HepG2 (cell line): ENCODE results near the gene PELI1. TPM values are rescaled to one million over a fixed set of nuclear protein-coding genes. Genes with fewer than 3 reads are reported as not detected.
A peak's percentile ranks its signal among the peaks of the same experiment; 100 is the strongest.

Source experiments
- GTF3A ChIP-seq: sonication (generic); formaldehyde crosslinking; conservative IDR thresholded peaks from 2 replicates; pipeline ENCODE4 v1.4.0; 2020; ENCODE audit warnings: mild to moderate bottlenecking, missing genetic modification reagents
- KLF9 ChIP-seq: IDR thresholded peaks from 2 replicates; pipeline ENCODE4 v1.6.1; 2016; ENCODE audit warnings: low read depth
- PAXIP1 ChIP-seq: sonication (generic); formaldehyde crosslinking; conservative IDR thresholded peaks from 2 replicates; pipeline ENCODE4 v1.4.0; 2020; ENCODE audit warnings: mild to moderate bottlenecking, missing genetic modification reagents, moderate library complexity
- SALL2 ChIP-seq: sonication (generic); formaldehyde crosslinking; IDR thresholded peaks from 2 replicates; pipeline ENCODE4 v1.8.1; 2023; ENCODE audit warnings: mild to moderate bottlenecking, missing genetic modification reagents, inconsistent platforms
- SMAD3 ChIP-seq: sonication (generic); formaldehyde crosslinking; IDR thresholded peaks from 2 replicates; pipeline ENCODE4 v1.4.0; 2020; ENCODE audit warnings: missing genetic modification reagents
- THYN1 ChIP-seq: sonication (generic); formaldehyde crosslinking; IDR thresholded peaks from 2 replicates; pipeline ENCODE4 v1.8.1; 2023; ENCODE audit warnings: low read depth, mild to moderate bottlenecking, moderate library complexity, missing genetic modification reagents, borderline replicate concordance
- ZFP37 ChIP-seq: sonication (generic); formaldehyde crosslinking; IDR thresholded peaks from 2 replicates; pipeline ENCODE4 v1.4.0; 2020; ENCODE audit warnings: missing genetic modification reagents, borderline replicate concordance
- ZFYVE20 ChIP-seq: sonication (generic); formaldehyde crosslinking; IDR thresholded peaks from 2 replicates; pipeline ENCODE4 v1.8.0; 2023; ENCODE audit warnings: low read depth, mild to moderate bottlenecking, moderate library complexity, missing genetic modification reagents, borderline replicate concordance
- ZNF160 ChIP-seq: sonication (generic); formaldehyde crosslinking; IDR thresholded peaks from 2 replicates; pipeline ENCODE4 v1.8.0; 2022; ENCODE audit warnings: mild to moderate bottlenecking, inconsistent platforms, missing genetic modification reagents
- ZNF205 ChIP-seq: IDR thresholded peaks from 2 replicates; pipeline ENCODE4 v1.6.1; 2018; ENCODE audit warnings: missing biosample characterization, missing genetic modification reagents
- ZNF234 ChIP-seq: sonication (generic); formaldehyde crosslinking; conservative IDR thresholded peaks from 2 replicates; pipeline ENCODE4 v1.5.1; 2020; ENCODE audit warnings: mild to moderate bottlenecking, missing genetic modification reagents
- ZNF253 ChIP-seq: sonication (generic); formaldehyde crosslinking; IDR thresholded peaks from 2 replicates; pipeline ENCODE4 v1.8.0; 2022; ENCODE audit warnings: mild to moderate bottlenecking, missing genetic modification reagents, borderline replicate concordance
- ZNF550 ChIP-seq: sonication (generic); formaldehyde crosslinking; IDR thresholded peaks from 2 replicates; pipeline ENCODE4 v1.4.0; 2020; ENCODE audit warnings: mild to moderate bottlenecking, missing genetic modification reagents, borderline replicate concordance
- ZNF644 ChIP-seq: IDR thresholded peaks from 2 replicates; pipeline ENCODE4 v1.6.1; 2016; ENCODE audit warnings: low read depth
- ZNF788 ChIP-seq: sonication (generic); formaldehyde crosslinking; IDR thresholded peaks from 2 replicates; pipeline ENCODE4 v1.5.0; 2020; ENCODE audit warnings: mild to moderate bottlenecking, missing genetic modification reagents, borderline replicate concordance
- ZSCAN25 ChIP-seq: sonication (generic); formaldehyde crosslinking; IDR thresholded peaks from 2 replicates; pipeline ENCODE4 v1.8.0; 2022; ENCODE audit warnings: mild to moderate bottlenecking, missing genetic modification reagents
- polyA plus RNA-seq, 8 experiments: library from polyadenylated mRNA; depleted of rRNA in 3 of 8; stranded (reverse) in 7 of 8; unstranded in 1 of 8; fragments of >200 nt; fragmentation: Illumina TruSeq in 4 of 8; extraction: Trizol in 4 of 8; gene quantifications; 2 replicates each; pipeline versions ENCODE4 v1.2.1 to v1.2.3, GENCODE V29; 2011 to 2016; ENCODE audit warnings: low read depth in 4 of 8, missing spikeins in 1 of 8, mixed read lengths in 1 of 8; ENCODE audit not compliant: insufficient read depth in 1 of 8
- total RNA-seq, 5 experiments: library from RNA; depleted of rRNA; stranded (reverse); fragments of >200 nt; fragmentation: Illumina TruSeq; extraction: Trizol; gene quantifications; 2 replicates each; pipeline ENCODE4 v1.2.3, GENCODE V29; 2016; ENCODE audit warnings: low read depth in 1 of 5
- TF ChIP-seq, protein P1 (sequence below): sonication (generic); formaldehyde crosslinking; IDR thresholded peaks from one replicate; pipeline ENCODE4 v1.5.1; 2020; ENCODE audit warnings: mild to moderate bottlenecking, missing genetic modification reagents; ENCODE audit errors: not compliant biosample characterization
- TF ChIP-seq, protein P2 (sequence below): IDR thresholded peaks from 2 replicates; pipeline ENCODE4 v1.6.1; 2016; ENCODE audit warnings: mild to moderate bottlenecking, missing biosample characterization, missing genetic modification reagents

The PELI1 gene
- total and polyA plus RNA-seq, 2 of the 13 experiments (the other 11 are each of a cell fraction or from before 2014, with no cell fraction given) = 12.5 to 16.2 TPM

DNA sequence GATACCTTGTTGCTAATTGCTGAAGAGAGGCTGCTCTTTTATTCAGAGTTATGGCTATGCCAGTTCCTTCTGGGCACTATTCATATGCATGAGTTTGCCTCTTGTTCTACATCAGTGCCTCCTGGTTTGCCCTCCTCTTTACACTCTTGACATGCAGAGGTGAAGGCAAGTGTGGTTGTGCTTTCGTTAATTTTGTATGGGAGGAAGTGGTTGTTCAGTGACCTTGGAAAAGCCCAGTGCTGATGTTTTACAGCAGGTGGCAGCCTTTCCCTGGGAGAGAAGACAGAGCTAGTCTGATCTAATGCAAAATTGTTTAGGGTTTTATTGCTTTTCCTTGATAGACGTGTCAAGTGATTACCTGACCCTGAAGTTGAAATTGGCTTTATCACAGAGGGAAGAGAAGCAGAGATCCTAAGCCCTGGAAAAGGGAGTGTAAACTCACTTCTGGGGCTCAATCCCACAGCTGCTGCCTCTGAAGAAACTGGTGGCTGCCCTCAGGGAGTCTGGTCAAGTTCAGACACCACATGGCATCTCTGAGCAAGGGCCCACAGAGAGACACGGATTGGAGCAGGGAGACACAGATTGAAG, 94.5 kb downstream of the PELI1 start (continued):
- TF ChIP-seq, protein P1, sequence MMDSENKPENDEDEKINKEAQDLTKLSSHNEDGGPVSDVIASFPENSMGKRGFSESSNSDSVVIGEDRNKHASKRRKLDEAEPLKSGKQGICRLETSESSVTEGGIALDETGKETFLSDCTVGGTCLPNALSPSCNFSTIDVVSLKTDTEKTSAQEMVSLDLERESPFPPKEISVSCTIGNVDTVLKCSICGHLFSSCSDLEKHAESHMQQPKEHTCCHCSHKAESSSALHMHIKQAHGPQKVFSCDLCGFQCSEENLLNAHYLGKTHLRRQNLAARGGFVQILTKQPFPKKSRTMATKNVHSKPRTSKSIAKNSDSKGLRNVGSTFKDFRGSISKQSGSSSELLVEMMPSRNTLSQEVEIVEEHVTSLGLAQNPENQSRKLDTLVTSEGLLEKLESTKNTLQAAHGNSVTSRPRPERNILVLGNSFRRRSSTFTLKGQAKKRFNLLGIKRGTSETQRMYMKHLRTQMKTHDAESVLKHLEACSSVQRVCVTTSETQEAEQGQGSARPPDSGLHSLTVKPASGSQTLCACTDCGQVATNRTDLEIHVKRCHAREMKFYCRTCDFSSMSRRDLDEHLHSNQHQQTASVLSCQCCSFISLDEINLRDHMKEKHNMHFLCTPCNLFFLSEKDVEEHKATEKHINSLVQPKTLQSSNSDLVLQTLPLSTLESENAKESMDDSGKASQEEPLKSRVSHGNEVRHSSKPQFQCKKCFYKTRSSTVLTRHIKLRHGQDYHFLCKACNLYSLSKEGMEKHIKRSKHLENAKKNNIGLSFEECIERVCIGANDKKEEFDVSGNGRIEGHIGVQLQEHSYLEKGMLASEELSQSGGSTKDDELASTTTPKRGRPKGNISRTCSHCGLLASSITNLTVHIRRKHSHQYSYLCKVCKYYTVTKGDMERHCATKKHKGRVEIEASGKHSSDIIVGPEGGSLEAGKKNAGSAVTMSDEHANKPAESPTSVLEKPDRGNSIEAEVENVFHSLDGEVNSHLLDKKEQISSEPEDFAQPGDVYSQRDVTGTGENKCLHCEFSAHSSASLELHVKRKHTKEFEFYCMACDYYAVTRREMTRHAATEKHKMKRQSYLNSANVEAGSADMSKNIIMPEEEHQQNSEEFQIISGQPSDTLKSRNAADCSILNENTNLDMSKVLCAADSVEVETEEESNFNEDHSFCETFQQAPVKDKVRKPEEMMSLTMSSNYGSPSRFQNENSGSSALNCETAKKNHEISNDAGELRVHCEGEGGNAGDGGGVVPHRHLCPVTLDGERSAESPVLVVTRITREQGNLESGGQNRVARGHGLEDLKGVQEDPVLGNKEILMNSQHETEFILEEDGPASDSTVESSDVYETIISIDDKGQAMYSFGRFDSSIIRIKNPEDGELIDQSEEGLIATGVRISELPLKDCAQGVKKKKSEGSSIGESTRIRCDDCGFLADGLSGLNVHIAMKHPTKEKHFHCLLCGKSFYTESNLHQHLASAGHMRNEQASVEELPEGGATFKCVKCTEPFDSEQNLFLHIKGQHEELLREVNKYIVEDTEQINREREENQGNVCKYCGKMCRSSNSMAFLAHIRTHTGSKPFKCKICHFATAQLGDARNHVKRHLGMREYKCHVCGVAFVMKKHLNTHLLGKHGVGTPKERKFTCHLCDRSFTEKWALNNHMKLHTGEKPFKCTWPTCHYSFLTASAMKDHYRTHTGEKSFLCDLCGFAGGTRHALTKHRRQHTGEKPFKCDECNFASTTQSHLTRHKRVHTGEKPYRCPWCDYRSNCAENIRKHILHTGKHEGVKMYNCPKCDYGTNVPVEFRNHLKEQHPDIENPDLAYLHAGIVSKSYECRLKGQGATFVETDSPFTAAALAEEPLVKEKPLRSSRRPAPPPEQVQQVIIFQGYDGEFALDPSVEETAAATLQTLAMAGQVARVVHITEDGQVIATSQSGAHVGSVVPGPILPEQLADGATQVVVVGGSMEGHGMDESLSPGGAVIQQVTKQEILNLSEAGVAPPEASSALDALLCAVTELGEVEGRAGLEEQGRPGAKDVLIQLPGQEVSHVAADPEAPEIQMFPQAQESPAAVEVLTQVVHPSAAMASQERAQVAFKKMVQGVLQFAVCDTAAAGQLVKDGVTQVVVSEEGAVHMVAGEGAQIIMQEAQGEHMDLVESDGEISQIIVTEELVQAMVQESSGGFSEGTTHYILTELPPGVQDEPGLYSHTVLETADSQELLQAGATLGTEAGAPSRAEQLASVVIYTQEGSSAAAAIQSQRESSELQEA (CRISPR knock-in tag) = no peak
- TF ChIP-seq THYN1 (no peak), KLF9 (CRISPR knock-in tag) (no peak), ZFYVE20 (CRISPR knock-in tag) (no peak), PAXIP1 (CRISPR knock-in tag) (peak; percentile 33; the same call in 1 of the 2 replicates), ZNF234 (CRISPR knock-in tag) (no peak), ZSCAN25 (CRISPR knock-in tag) (no peak), ZNF205 (0 out of 2 replicates have a peak, but pooled peaks have one; percentile 65), ZNF253 (CRISPR knock-in tag) (no peak), SALL2 (CRISPR knock-in tag) (0 out of 2 replicates have a peak, but pooled peaks have one; percentile 36), GTF3A (CRISPR knock-in tag) (no peak), ZNF644 (CRISPR knock-in tag) (no peak), SMAD3 (CRISPR knock-in tag) (no peak), ZNF788 (CRISPR knock-in tag) (no peak; the same call in 1 of the 2 replicates), ZFP37 (CRISPR knock-in tag) (no peak), ZNF550 (CRISPR knock-in tag) (no peak), ZNF160 (no peak)
- TF ChIP-seq, protein P2, sequence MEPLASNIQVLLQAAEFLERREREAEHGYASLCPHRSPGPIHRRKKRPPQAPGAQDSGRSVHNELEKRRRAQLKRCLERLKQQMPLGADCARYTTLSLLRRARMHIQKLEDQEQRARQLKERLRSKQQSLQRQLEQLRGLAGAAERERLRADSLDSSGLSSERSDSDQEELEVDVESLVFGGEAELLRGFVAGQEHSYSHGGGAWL (CRISPR knock-in tag) = no peak
